ENCODE results near the gene ATAT1. TPM values are rescaled to one million over a fixed set of nuclear protein-coding genes. Genes with fewer than 3 reads are reported as not detected.

Gene ATAT1
- total and polyA plus RNA-seq, 2 of the 4 experiments (the other 2 are of a cell fraction), result 5.6 to 15.5 TPM

- no peak overlapping the region for H3K27ac ChIP-seq (ENCODE audit: insufficient read depth, low read length)
- TF ChIP-seq NFE2L2 (IDR thresholded peaks at IDR 0.05; ENCODE audit: low read depth, low read length), result no peak
- TF ChIP-seq CHD1 (IDR thresholded peaks at IDR 0.05; ENCODE audit: low read depth, low read length), result no peak
- no peak for TF ChIP-seq SMC3 (IDR thresholded peaks at IDR 0.05; ENCODE audit: low read depth, low read length)
- TF ChIP-seq RAD21 (IDR thresholded peaks at IDR 0.05; ENCODE audit: low read length), result no peak
- TF ChIP-seq BHLHE40 (IDR thresholded peaks at IDR 0.05; ENCODE audit: low read depth, low read length), result no peak
- no peak for TF ChIP-seq USF2 (IDR thresholded peaks at IDR 0.05; ENCODE audit: low read depth, low read length)
- TF ChIP-seq MAZ (IDR thresholded peaks at IDR 0.05; ENCODE audit: borderline replicate concordance, low read depth, low read length), result no peak
- TF ChIP-seq MAFK (IDR thresholded peaks at IDR 0.05; ENCODE audit: low read depth, low read length), result no peak
- no peak for TF ChIP-seq RCOR1 (IDR thresholded peaks at IDR 0.05; ENCODE audit: insufficient replicate concordance, low read length)
- no peak for TF ChIP-seq ELK1 (IDR thresholded peaks at IDR 0.05; ENCODE audit: borderline replicate concordance, low read depth, low read length)
- no peak for TF ChIP-seq POLR2A (IDR thresholded peaks at IDR 0.05; ENCODE audit: low read depth, low read length)
- TF ChIP-seq CEBPB (IDR thresholded peaks at IDR 0.05; ENCODE audit: low read depth, low read length), result no peak
- no peak for TF ChIP-seq FOS (IDR thresholded peaks at IDR 0.05; ENCODE audit: low read depth, low read length)
- TF ChIP-seq RFX5 (IDR thresholded peaks at IDR 0.05; ENCODE audit: low read depth, low read length), result no peak
- TF ChIP-seq CTCF (conservative IDR thresholded peaks at IDR 0.05; ENCODE audit: low read depth, low read length), result no peak
- WGBS, 2 experiments (ENCODE audit: extremely low coverage in 2 of 2, insufficient read length in 1 of 2), result 86% methylated on average over 1 of the region's 6 CpGs; no CpG with 5 or more reads in 1 of the 2 experiments
- H2AK5ac ChIP-seq (ENCODE audit: low read depth, low read length), result no peak overlapping the region
- H2BK20ac ChIP-seq (ENCODE audit: low read depth, low read length), result no peak overlapping the region
- H3K4ac ChIP-seq (ENCODE audit: low read depth, low read length), result no peak overlapping the region
- H2BK5ac ChIP-seq (ENCODE audit: low read depth, low read length, poor library complexity, severe bottlenecking), result no peak overlapping the region
- H3K9ac ChIP-seq (ENCODE audit: low read depth, low read length), result no peak overlapping the region
- CTCF ChIA-PET, result no interaction called here
- H3K4me3 ChIP-seq (ENCODE audit: insufficient read depth, low read depth, low read length), result no peak overlapping the region
- no peak for DNase-seq
- H4K91ac ChIP-seq (ENCODE audit: insufficient read depth, low read depth, low read length), result no peak overlapping the region
- H2BK120ac ChIP-seq (ENCODE audit: low read depth, low read length), result no peak overlapping the region
- H3K14ac ChIP-seq (replicated peaks; ENCODE audit: low read depth, low read length), result no peak overlapping the region
- POLR2A ChIA-PET (ENCODE audit: unreplicated experiment), result interaction anchor here (2.2 kb wide), 1 partner anchor 14 kb away, joined by 8 read pairs; no protein-coding TSS in a partner anchor
- no peak overlapping the region for H3K18ac ChIP-seq (ENCODE audit: low read depth, low read length)
- no peak overlapping the region for H3K23ac ChIP-seq (ENCODE audit: low read depth, low read length)
- H4K5ac ChIP-seq (ENCODE audit: low read depth, low read length), result no peak overlapping the region
- no peak overlapping the region for H3K4me2 ChIP-seq (ENCODE audit: low read depth, low read length)
- H3K27me3 ChIP-seq (ENCODE audit: control insufficient read depth, insufficient read depth, low read length), result no peaks in the 10 kb centered on the region
- H4K20me1 ChIP-seq (ENCODE audit: insufficient read depth, low read length), result peaks cover 56% of the 10 kb centered on the region
- no peak overlapping the region for H4K8ac ChIP-seq (ENCODE audit: low read depth in 2 of 2, low read length in 2 of 2)
- no peak overlapping the region for H3K56ac ChIP-seq (ENCODE audit: extremely low read depth, insufficient read depth, low read length)
- H2AFZ ChIP-seq (replicated peaks; ENCODE audit: low read length, poor library complexity), result no peak overlapping the region
- dilution Hi-C loops (cut with HindIII; ENCODE audit: low sequenced_read_pairs, unreplicated experiment), result no loop called here
- ATAC-seq (ENCODE audit: low read depth), result no peak
- H3K79me1 ChIP-seq (ENCODE audit: low read depth in 1 of 2, low read length in 2 of 2), result peaks cover 9 to 41% of the 10 kb centered on the region in 2 experiments; a peak in 3 of 4 replicates
- no peaks in the 10 kb centered on the region for H3K9me3 ChIP-seq (ENCODE audit: control insufficient read depth, insufficient read depth, low read length)
- no peak overlapping the region for H2AK9ac ChIP-seq (replicated peaks; ENCODE audit: low read depth, low read length, poor library complexity)
- in situ Hi-C loops (cut with MboI; ENCODE audit: low sequenced_read_pairs), result no loop called here
- no peaks in the 10 kb centered on the region for H3K4me1 ChIP-seq (ENCODE audit: control insufficient read depth, insufficient read depth, low read length)
- BruUV-seq (replicated peaks), result no TSS peak
- H3K36me3 ChIP-seq (ENCODE audit: control insufficient read depth, insufficient read depth, low read length), result peaks cover 60% of the 10 kb centered on the region
- 0 out of 2 replicates have a peak, but pooled peaks cover 5% of the 10 kb centered on the region for H3K9me1 ChIP-seq (ENCODE audit: insufficient read depth, low read length)
- no peak overlapping the region for H2BK15ac ChIP-seq (ENCODE audit: low read depth, low read length)
- intact Hi-C loops (cut with micrococcal nuclease), result no loop called here
These were observed 25.2 kb upstream of the ATAT1 start for GRCh38 chr6:30601436-30601814.
